Activated gamma-delta T cell treated with anti-CD3 and anti-CD28 coated beads, Interleukin-2, amount 50 U/mL, for 16 hours (primary cell): Measurements from ENCODE around the gene BRDT.

Experiments
- DNase-seq: peaks from one replicate; pipeline ENCODE4 v3.0.0-alpha.2; 2020; ENCODE audit warnings: low read depth

The BRDT gene

GRCh38 chr1:91949356-91949699 lies at the start of gene BRDT:
TSS of gene BRDT (plus strand) at chr1:91949401. CDS start at chr1:91962755, 13,354 bp downstream.
- DNase-seq = no peak

DNA sequence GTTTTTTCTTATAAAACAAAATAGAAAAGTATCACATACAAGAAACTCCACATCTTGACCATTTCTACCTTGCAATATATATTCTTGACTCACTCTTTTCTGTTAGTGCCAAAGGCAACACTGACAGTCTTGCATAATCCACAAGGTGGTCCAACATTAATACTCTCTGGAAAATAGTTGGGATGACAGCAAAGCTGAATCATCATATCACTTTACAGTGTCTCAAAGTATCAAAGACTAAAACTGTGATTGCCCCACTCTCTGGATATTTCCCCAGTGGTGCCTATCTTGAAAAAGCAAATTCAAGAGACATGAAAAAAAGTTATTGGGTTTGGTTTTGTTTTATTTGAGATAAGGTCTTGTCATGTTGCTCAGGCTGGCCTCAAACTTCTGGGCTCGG lies 48.6 kb upstream of the BRDT start:
- no peak for DNase-seq

GRCh38 chr1:91901231-91901630 lies 48.0 kb upstream of the BRDT start:
- DNase-seq = no peak

DNA sequence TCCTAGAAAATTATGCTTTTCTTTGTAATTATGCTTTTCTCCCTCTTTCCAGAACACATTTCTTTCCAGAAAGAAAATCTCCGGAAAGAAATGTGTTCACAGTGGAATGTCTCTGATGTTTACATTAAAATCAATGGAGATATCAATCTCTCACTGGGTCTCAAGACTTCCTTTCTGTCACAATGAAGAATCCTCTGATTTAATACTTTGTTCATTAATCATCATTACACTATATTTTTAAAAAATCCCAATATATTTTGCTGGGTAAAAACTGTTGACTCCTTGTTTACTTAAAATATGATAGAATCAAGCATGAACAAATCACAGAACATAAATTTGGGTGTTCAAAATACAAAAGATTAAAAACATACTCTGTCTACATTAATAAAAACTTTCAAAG lies 36.9 kb upstream of the BRDT start:
- no peak for DNase-seq

DNA sequence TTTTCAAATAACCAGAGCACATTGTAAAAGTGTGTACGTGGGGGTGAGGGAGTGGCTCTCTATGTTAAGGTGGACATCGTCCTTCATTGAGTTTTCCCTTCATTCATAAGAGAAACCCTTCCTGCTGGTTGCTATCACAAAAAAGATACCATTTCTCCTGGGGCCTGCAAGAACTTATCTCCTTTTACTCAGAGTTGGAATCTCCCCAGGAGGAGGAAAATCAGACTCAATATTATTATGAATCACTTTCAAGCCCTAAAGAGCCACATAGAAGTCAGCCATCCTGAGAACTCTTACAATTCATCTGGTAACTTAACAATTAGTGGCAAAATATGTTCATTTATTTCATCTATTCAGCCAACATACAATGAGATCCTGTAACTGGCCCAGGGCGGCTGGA lies 36.2 kb upstream of the BRDT start:
- DNase-seq = no peak

DNA sequence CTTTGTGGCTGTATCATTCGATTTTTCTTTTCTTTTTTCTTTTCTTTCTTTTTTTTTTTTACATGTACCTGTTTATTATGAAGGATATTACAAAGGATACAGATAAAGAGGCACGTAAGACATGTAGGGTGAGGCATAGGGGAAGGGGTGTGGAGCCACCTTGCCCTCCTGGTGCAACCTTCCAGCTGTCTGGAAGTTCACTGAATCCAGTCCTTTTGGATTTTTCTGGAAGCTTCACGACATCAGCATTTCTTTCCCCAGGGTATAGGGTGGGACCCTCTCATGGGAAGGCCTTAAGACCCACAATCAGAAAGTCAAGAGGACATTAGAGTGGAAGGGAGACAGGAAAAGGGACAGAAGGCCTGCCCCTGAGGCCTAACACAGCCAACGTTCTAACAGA lies 33.2 kb upstream of the BRDT start:
- DNase-seq = no peak

DNA sequence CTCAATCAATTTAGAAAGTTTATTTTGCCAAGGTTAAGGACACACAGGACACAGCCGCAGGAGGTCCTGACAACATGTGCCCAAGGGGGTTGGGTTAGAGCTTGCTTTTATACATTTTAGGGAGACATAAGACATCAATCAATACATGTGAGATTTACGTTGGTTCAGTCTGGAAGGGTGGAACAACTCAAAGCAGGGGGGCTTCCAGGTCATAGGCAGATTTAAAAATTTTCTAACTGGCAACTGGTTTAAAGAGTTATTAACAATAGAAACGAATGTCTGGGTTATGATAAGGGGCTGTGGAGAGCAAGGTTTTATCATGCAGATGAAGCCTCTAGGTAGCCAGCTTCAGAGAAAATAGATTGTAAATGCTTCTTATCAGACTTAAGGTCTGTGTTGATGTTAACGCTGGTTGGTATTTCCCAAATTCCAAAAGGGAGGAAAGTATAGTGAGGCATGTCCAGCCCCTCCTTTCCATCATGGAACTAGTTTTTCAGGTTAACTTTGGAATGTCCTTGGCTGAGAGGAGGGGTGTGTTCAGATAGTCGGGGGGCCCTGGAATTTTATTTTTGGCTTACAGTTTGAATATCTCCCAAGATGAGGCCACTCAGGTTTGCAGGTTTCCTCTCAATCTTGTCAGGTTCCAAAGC lies 32.3 kb upstream of the BRDT start:
- DNase-seq = no peak

DNA sequence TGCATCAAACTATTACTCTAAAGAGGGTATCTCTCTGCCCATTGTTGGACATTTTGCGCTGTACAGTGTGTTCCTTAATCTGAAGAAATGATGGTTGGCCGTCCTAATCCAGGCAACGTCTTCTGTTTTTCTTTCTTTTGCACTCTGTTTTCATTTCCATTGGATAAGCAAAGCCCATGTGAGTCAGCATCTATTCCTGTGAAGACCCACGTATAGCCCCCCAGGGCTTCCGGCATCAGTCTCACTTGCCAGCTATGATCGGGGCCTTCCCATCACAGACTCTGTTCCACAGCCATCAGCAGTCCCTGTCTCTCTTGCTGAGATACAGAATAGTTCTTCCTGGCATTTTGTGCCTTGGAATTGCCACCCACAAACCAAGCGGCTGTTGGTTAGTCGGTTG lies 29.2 kb upstream of the BRDT start:
- no peak for DNase-seq

- DNase-seq = no peak
These were observed 25.1 kb upstream of the BRDT start for GRCh38 chr1:91924146-91924545.

GRCh38 chr1:91925644-91926435 lies 23.4 kb upstream of the BRDT start:
- no peak for DNase-seq

DNA sequence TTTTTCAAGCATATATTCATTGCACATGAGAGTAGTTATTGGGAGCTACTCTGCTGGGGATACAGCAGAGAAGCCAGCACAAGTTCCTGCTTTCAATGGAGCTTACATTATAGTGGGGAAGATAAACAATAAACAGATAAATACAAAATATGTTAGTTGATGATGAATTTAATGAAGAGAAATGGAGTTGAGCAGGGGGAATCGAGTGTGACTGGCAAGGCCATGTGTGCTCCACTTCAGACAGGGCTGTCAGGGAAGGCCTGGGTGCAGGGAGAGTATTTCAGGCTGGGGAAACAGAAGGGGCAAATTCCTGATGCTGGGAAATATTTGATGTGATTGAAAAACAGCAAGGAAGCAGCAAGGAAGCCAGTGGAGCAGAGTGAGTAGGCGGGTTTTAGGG lies 21.2 kb upstream of the BRDT start:
- no peak for DNase-seq

GRCh38 chr1:91929250-91929649 lies 20.0 kb upstream of the BRDT start:
- no peak for DNase-seq

DNA sequence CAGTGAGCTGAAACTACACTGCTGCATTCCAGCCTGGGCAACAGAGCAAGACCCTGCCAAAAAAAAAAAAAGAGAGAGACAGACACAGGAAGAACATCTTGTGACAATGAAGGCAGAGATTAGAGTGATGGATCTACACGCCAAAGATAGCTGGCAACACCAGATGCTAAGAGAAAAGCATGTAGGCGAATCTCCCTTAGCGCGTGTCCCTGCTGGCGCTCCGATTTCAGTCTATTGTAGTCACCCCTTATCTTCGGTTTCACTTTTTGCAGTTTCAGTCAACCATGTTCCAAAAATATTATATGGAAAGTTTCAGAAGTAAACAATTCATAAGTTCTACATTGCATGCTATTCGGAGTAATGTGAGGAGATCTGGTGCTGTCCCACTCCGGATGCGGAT lies 11.6 kb upstream of the BRDT start:
- DNase-seq = no peak

DNA sequence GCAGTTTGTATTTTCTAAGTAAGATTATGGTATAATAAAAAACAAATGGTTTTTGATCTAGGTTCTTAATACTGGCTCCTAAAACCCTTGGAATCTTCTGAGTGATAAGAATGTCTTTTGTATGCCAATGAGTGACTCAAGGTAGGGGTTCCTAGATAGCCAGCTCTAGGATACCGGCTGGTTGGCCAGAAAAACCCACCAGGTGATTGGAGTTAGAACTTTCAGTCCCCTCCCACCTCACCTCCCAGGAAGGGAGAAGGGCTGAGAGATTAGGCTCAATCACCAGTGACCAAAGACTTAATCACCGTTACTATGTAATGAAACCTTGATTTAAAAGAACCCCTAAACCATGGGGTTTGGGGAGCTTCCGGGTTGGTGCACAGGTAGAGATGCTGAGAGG lies 8.7 kb upstream of the BRDT start:
- no peak for DNase-seq

DNA sequence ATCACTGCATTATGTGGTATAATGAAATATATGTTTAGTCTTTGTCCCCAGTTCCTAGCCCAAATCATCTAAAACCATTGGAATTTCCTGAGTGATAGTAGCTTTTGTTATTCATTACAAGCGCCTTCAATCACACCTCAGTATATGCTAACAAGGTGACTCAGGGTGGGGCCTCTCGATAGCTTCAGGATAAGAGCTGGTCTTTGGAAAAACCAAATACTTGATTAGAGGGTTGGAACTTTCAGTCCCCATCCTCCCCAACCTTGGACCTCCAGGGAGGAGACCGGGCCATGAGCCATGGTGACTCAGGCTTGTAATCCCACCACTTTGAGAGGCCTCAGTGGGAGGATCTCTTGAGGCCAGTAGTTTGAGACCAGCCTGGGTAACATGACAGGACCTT lies 5.1 kb upstream of the BRDT start:
- DNase-seq = no peak

GRCh38 chr1:91948097-91948496 lies 1.1 kb upstream of the BRDT start:
- no peak for DNase-seq

- peak; percentile 24 for DNase-seq
These were observed 473 bp upstream of the BRDT start for GRCh38 chr1:91948501-91949355.

- no peak for DNase-seq
These were observed 3.0 kb downstream of the BRDT start for GRCh38 chr1:91952187-91952586.

- no peak for DNase-seq
These were observed 9.7 kb downstream of the BRDT start for GRCh38 chr1:91958926-91959325.

DNA sequence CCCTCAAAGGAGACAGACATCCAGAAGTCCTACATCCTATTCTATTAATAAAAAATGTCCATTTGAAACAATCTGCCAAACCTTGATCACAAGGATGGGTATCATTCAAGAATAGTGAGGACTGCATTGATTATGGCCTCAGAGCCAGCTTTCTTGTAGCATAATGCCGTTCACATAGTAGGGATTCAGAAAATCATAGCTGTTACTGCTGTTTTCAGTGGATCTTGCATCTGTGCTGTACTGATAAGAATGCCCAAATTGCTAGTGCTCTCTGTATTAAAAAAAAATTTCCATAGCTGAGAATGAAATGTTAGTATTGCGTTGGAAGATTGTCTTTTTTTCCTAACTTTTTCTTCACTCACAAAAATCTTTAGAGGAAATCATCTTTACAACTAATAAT lies 19.1 kb downstream of the BRDT start:
- DNase-seq = no peak

DNA sequence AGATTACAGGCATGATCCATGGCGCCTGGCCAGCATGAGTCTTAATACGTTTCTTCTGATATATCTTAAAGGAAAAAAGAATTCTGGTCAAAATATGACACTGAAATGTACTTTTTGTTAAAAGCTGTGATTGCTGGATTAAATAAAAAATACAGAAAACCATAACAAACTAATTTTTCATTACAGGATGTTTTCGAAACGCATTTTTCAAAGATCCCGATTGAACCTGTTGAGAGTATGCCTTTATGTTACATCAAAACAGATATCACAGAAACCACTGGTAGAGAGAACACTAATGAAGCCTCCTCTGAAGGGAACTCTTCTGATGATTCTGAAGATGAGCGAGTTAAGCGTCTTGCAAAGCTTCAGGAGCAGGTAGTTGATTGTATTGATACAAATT lies 30.2 kb downstream of the BRDT start:
- DNase-seq = no peak

DNA sequence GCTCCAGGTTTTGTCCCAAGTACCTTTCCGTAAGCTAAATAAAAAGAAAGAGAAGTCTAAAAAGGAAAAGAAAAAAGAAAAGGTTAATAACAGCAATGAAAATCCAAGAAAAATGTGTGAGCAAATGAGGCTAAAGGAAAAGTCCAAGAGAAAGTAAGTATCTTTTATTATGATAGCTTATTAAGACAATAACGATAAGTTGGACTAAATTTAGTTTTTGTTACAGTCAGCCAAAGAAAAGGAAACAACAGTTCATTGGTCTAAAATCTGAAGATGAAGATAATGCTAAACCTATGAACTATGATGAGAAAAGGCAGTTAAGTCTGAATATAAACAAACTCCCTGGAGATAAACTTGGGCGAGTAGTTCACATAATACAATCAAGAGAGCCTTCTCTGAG lies 31.5 kb downstream of the BRDT start:
- DNase-seq = no peak

DNA sequence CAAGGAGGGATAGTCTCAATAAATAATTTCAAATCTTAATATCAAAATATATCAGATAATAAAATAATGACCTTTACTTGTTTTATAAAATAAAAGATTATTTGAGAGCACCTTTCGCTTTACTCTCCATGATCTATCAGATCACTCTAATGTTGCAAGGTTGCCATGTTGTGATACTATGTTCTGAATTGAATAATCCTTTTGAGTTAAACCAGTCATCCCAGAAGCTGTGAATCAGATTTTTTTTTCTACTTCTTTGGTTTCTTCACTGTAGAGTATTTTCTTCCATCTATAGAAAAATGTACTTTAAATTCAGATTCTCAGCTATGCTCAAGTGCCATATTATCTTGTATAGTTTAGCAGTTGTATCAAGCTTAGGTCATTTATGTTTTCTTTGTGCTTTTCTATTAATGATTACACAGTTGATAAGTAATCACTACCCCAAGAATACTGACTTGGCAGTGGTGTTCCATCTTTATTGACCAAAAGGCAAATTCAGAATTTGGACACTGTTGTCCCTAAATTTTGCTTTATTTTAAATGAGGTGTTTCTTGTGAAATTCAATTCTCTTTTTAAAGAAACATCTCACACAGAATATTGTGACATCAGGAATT lies 32.9 kb downstream of the BRDT start:
- DNase-seq = no peak
